Caco-2 (cell line): ENCODE measurements around the gene GTF2B. TPM values are rescaled to one million over a fixed set of nuclear protein-coding genes. Genes with fewer than 3 reads are reported as not detected.
"Not testable (repeated sequence)": the region's sequence is repeated elsewhere in the genome, so short reads cannot be mapped to it uniquely, and the experiment has no call there.

Experiments used
- BruUV-seq: library from RNA; stranded (reverse); fragments of 400-500 nt; replicated peaks from 2 replicates; lab custom pipeline; 2021; lab: Mats Ljungman, UMichigan
- CTCF ChIA-PET: fragments of 300-600 bp; sonication (Branson Sonifier 250); formaldehyde crosslinking; loops from one replicate; lab custom pipeline; 2022; ENCODE audit warnings: antibody characterized with exemption; lab: Charles Lee
- POLR2A ChIA-PET: fragments of 300-600 bp; sonication (Branson Sonifier 250); formaldehyde crosslinking; loops from one replicate; lab custom pipeline; 2022; ENCODE audit warnings: antibody characterized with exemption; lab: Charles Lee
- DNase-seq, 2 experiments: peaks; one replicate each; pipeline versions ENCODE4 v3.0.0 to v3.0.0-alpha.2; 2020 to 2022
- H3K27me3 ChIP-seq: replicated peaks from 2 replicates; pipeline ENCODE4 v1.6.0; 2011; ENCODE audit warnings: low read length; ENCODE audit not compliant: control insufficient read depth, insufficient read depth
- H3K36me3 ChIP-seq: 2 replicates; pipeline ENCODE4 v1.5.1; 2011; ENCODE audit warnings: low read length; ENCODE audit not compliant: control insufficient read depth, insufficient read depth
- H3K4me1 ChIP-seq: fragments of 250-450 bp; sonication (Bioruptor Pico); 2 replicates; pipeline ENCODE4 v1.5.1; 2020; ENCODE audit warnings: mild to moderate bottlenecking
- H3K4me3 ChIP-seq: 2 replicates; pipeline ENCODE4 v1.5.1; 2011; ENCODE audit warnings: low read depth, mild to moderate bottlenecking, control low read depth, low read length
- H3K9me3 ChIP-seq: fragments of 250-450 bp; sonication (Bioruptor Pico); 2 replicates; pipeline ENCODE4 v1.5.1; 2020; ENCODE audit warnings: mild to moderate bottlenecking, moderate library complexity
- H3K27ac Mint-ChIP-seq: one replicate; pipeline ENCODE4 v1.8.0; 2022; ENCODE audit warnings: mixed read lengths; ENCODE audit not compliant: unreplicated experiment
- H3K27me3 Mint-ChIP-seq: one replicate; pipeline ENCODE4 v1.8.0; 2022; ENCODE audit warnings: mixed read lengths; ENCODE audit not compliant: insufficient read depth, unreplicated experiment
- H3K36me3 Mint-ChIP-seq: one replicate; pipeline ENCODE4 v1.8.0; 2022; ENCODE audit warnings: mild to moderate bottlenecking, mixed read lengths; ENCODE audit not compliant: insufficient read depth, unreplicated experiment
- H3K4me1 Mint-ChIP-seq: one replicate; pipeline ENCODE4 v1.8.0; 2022; ENCODE audit warnings: low read depth, mixed read lengths; ENCODE audit not compliant: unreplicated experiment
- H3K4me3 Mint-ChIP-seq: one replicate; pipeline ENCODE4 v1.8.0; 2022; ENCODE audit warnings: mild to moderate bottlenecking, moderate library complexity, mixed read lengths; ENCODE audit not compliant: unreplicated experiment
- H3K9me3 Mint-ChIP-seq: one replicate; pipeline ENCODE4 v1.8.0; 2022; ENCODE audit warnings: mixed read lengths; ENCODE audit not compliant: unreplicated experiment
- CTCF ChIP-seq, 2 experiments: fragments of 200-600 bp in 1 of 2; IDR thresholded peaks; 1 replicate in 1 of 2; 2 replicates in 1 of 2; pipeline versions ENCODE4 v1.5.1 to v1.8.0; 2011 to 2022; ENCODE audit warnings: antibody characterized with exemption in 1 of 2, control low read depth in 1 of 2, inconsistent platforms in 1 of 2, low read depth in 1 of 2, low read length in 1 of 2, mild to moderate bottlenecking in 1 of 2, moderate library complexity in 1 of 2; ENCODE audit not compliant: insufficient read depth in 1 of 2, severe bottlenecking in 1 of 2, unreplicated experiment in 1 of 2
- intact Hi-C: fragments of 100-400 bp; cut with micrococcal nuclease; formaldehyde crosslinking; loops from one replicate; pipeline ENCODE4 v1.10.0; 2022; ENCODE audit not compliant: unreplicated experiment
- total RNA-seq: library from RNA; stranded (reverse); gene quantifications from 2 replicates; pipeline ENCODE4 v1.2.3, GENCODE V29; 2022

Gene GTF2B
- total RNA-seq, 1 experiment from 2014 or later = 15.5 TPM

DNA sequence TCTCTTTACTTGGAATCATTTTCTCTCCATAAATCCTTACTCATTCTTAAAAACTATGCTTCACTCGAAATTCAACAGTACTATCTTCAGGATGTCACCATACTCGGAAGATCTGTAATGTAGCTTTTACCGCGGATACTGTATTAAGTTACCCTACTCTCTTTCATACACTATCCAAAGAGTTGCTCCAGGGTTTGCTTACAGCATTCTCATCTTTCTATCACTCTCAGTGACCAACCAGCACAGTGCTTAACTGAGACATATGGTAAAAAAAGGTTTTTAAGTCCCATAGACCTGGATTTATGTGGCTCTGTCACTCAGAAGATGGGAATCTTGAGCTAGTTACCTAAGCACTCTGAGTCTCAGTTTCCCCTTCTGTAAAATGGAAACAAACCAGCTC lies 15.8 kb downstream of the GTF2B start:
- CTCF ChIA-PET = no interaction called here
- intact Hi-C loops = loop anchor here (10.0 kb wide), 1 partner anchor 81 kb away; no protein-coding TSS in a partner anchor
- POLR2A ChIA-PET = no interaction called here

GRCh38 chr1:88873737-88874349 lies 17.5 kb downstream of the GTF2B start:
- no peak overlapping the region for H3K4me3 Mint-ChIP-seq
- Histone ChIP-seq H3K36me3 (no peaks in the 10 kb centered on the region), H3K27me3 (no peaks in the 10 kb centered on the region), H3K9me3 (no peaks in the 10 kb centered on the region), H3K4me3 (no peak overlapping the region), H3K4me1 (no peaks in the 10 kb centered on the region)
- BruUV-seq = no TSS peak
- CTCF ChIA-PET = no interaction called here
- no peaks in the 10 kb centered on the region for H3K9me3 Mint-ChIP-seq
- H3K36me3 Mint-ChIP-seq = peaks cover 5% of the 10 kb centered on the region
- POLR2A ChIA-PET = no interaction called here
- no peaks in the 10 kb centered on the region for H3K4me1 Mint-ChIP-seq
- no peak for DNase-seq
- no peaks in the 10 kb centered on the region for H3K27me3 Mint-ChIP-seq
- no peak for TF ChIP-seq CTCF (IDR thresholded peaks at IDR 0.05; ENCODE audit: insufficient read depth in 1 of 2, low read depth in 1 of 2, low read length in 1 of 2, severe bottlenecking in 1 of 2, unreplicated experiment in 1 of 2)
- intact Hi-C loops = loop anchor here (10.0 kb wide), 1 partner anchor 79 kb away; no protein-coding TSS in a partner anchor
- no peak overlapping the region for H3K27ac Mint-ChIP-seq

More for the DNA sequence above, 15.8 kb downstream of the GTF2B start:
- Mint-ChIP-seq H3K36me3 (peaks cover 6% of the 10 kb centered on the region), H3K9me3 (no peaks in the 10 kb centered on the region), H3K4me3 (no peak overlapping the region), H3K27me3 (no peaks in the 10 kb centered on the region), H3K4me1 (no peaks in the 10 kb centered on the region), H3K27ac (no peak overlapping the region)
- Histone ChIP-seq H3K9me3 (no peaks in the 10 kb centered on the region), H3K4me1 (no peaks in the 10 kb centered on the region), H3K27me3 (no peaks in the 10 kb centered on the region), H3K4me3 (no peak overlapping the region), H3K36me3 (no peaks in the 10 kb centered on the region)
- TF ChIP-seq CTCF (IDR thresholded peaks at IDR 0.05; ENCODE audit: insufficient read depth in 1 of 2, low read depth in 1 of 2, low read length in 1 of 2, severe bottlenecking in 1 of 2, unreplicated experiment in 1 of 2) = no peak
- no peak for DNase-seq
- BruUV-seq = no TSS peak

DNA sequence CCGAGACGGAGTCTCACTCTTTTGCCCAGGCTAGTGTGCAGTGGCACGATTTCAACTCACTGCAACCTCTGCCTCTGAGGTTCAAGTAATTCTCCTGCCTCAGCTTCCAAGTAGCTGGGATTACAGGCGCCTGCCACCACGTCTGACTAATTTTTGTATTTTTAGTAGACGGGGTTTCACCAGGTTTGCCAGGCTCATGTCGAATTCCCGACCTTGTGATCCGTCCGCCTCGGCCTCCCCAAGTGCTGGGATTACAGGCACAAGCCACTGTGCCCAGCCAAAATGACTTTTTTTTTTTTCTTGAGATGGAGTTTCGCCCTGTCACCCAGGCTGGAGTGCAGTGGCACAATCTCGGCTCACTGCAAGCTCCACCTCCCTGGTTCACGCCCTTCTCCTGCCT lies 21.7 kb downstream of the GTF2B start:
- H3K4me3 Mint-ChIP-seq, BruUV-seq, H3K27ac Mint-ChIP-seq, H3K4me3 ChIP-seq, H3K9me3 Mint-ChIP-seq, H3K4me1 ChIP-seq, H3K27me3 ChIP-seq, H3K9me3 ChIP-seq, H3K27me3 Mint-ChIP-seq, H3K4me1 Mint-ChIP-seq, H3K36me3 Mint-ChIP-seq, POLR2A ChIA-PET, DNase-seq, H3K36me3 ChIP-seq, CTCF ChIA-PET: not testable (repeated sequence)
- intact Hi-C loops = loop anchor here (10.0 kb wide), 1 partner anchor 75 kb away; no protein-coding TSS in a partner anchor
